Erythroblast (primary cell): Measurements from ENCODE around the gene LAG3.
A peak's percentile ranks its signal among the peaks of the same experiment; 100 is the strongest.
"Not testable (repeated sequence)": the region's sequence is repeated elsewhere in the genome, so short reads cannot be mapped to it uniquely, and the experiment has no call there.

Source experiments
- DNase-seq, 2 experiments: peaks; one replicate each; lab custom pipeline; 2025; lab: John Stamatoyannopoulos, UW
- GATA1 ChIP-seq: IDR thresholded peaks from 2 replicates; pipeline ENCODE4 v1.6.1; 2011; ENCODE audit warnings: low read depth, mild to moderate bottlenecking, control low read depth, low read length, moderate library complexity
- POLR2A ChIP-seq: IDR thresholded peaks from 2 replicates; pipeline ENCODE4 v1.6.1; 2011; ENCODE audit warnings: mild to moderate bottlenecking, low read length

Gene LAG3

DNA sequence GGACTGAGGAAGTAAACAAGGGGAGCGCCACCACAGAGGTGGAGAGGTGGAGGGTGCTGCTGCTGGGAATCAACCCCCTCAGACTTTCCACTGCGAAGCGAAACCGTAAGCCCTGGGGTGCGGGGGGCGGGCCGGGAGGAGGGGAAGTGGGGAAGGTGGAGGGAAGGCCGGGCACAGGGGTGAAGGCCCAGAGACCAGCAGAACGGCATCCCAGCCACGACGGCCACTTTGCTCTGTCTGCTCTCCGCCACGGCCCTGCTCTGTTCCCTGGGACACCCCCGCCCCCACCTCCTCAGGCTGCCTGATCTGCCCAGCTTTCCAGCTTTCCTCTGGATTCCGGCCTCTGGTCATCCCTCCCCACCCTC lies at the start of gene LAG3:
LAG3 (plus strand) TSS at position 190 of the 365 bp plus-strand sequence. CDS start 333 bp downstream, outside the sequence.
- no peak for DNase-seq
- TF ChIP-seq GATA1 (no peak), POLR2A (no peak)

- DNase-seq, result peak; percentile 71 to 86
- TF ChIP-seq POLR2A (no peak), GATA1 (no peak)
Measured at GRCh38 chr12:6722863-6723262, 49.5 kb upstream of the LAG3 start.

- TF ChIP-seq POLR2A (peak; percentile 88), GATA1 (no peak)
- peak; percentile 99 for DNase-seq
Measured at GRCh38 chr12:6723607-6724408, 48.5 kb upstream of the LAG3 start, which contains the start of gene COPS7A. Gene COPS7A, plus strand, starts transcription at chr12:6724046. Its CDS starts 611 bp downstream, at chr12:6724657.

GRCh38 chr12:6724409-6724797 lies 47.9 kb upstream of the LAG3 start:
- DNase-seq, result peak in 1 of 2 experiments; percentile 62
- TF ChIP-seq GATA1 (no peak), POLR2A (no peak)

DNA sequence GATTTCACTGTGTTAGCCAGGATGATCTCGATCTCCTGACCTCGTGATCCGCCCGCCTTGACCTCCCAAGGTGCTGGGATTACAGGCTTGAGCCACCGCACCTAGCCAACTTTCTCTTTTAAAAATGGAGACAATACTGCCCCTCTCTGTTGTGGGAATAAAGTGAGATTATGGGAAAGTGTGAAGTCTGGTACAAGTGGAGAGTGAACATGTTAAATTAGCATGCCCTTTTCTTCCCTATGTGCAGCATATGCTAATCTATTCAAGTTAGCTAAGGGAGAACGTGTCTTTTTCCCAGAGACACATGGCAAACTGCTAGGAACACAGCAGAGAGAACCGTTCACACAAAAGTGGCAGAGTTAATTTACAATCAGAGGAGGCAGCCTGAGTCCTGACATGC lies 47.0 kb upstream of the LAG3 start:
- TF ChIP-seq POLR2A, result no peak
- no peak for DNase-seq

GRCh38 chr12:6729186-6729585 lies 43.1 kb upstream of the LAG3 start:
- TF ChIP-seq GATA1, result no peak
- no peak for TF ChIP-seq POLR2A
- DNase-seq, result no peak

GRCh38 chr12:6730169-6730568 lies 42.2 kb upstream of the LAG3 start:
- DNase-seq, result no peak
- TF ChIP-seq POLR2A (no peak), GATA1 (no peak)

DNA sequence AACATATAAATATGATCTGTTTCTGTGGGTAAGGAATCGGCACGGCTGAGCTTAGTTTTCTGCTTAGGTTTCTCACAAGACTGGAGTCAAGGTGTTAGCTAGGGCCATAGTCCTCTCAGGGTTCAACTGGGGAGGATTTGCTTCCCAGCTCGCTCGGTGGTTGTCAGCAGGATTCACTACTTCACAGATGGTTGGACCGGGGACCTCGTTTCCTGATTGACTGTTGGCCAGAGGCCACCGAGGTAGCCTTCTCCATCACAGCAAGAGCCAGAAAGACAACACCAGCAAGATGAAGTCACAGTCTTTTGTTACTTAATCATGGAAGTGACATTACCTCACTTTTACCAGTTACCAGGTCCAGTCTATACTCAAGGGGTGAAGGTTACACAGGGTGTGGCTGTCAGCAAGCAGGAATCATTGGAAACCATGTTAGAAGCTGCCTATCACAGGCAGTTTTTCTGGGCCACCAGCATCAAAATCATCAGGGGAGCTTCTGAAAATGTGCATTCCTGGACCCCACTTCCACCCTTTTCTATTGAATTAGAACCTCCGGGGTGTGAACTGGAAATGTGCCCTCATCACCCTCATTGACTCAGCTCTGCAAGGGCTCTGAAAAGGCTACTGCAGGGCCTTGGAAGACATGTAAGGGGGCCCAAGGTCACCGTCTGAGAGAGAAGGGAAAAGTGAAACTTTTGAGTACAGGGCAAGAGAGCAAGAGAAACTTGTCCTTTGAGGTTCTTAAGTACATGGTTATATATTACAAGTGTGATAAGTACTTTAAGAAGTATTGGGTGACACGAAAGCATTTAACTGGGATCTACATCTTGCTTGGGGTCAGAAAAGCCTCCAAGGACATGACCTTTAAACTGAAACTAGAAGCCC lies 37.6 kb upstream of the LAG3 start:
- TF ChIP-seq GATA1, result no peak
- peak; percentile 4 for TF ChIP-seq POLR2A

GRCh38 chr12:6735448-6736191 lies 36.7 kb upstream of the LAG3 start:
- TF ChIP-seq POLR2A (peak; percentile 13), GATA1 (no peak)
- peak; percentile 51 to 69 for DNase-seq

More for the DNA sequence above, 37.6 kb upstream of the LAG3 start:
- DNase-seq, result no peak

- DNase-seq, result no peak
- no peak for TF ChIP-seq GATA1
- no peak for TF ChIP-seq POLR2A
Measured at GRCh38 chr12:6736754-6737153, 35.6 kb upstream of the LAG3 start.

GRCh38 chr12:6742080-6742479 lies 30.2 kb upstream of the LAG3 start:
- DNase-seq, result not testable (repeated sequence)

GRCh38 chr12:6742834-6743233 lies 29.5 kb upstream of the LAG3 start:
- no peak for DNase-seq
- TF ChIP-seq GATA1 (no peak), POLR2A (no peak)

- DNase-seq, result not testable (repeated sequence)
Measured at GRCh38 chr12:6743300-6743699, 29.0 kb upstream of the LAG3 start.
